ENCODE results near the gene COL18A1. TPM values are rescaled to one million over a fixed set of nuclear protein-coding genes. Genes with fewer than 3 reads are reported as not detected.

The COL18A1 gene
- total RNA-seq, 2 donors from 2014 or later: 117 to 134 TPM

- DNase-seq (ENCODE audit: low spot score): no peak
Measured at GRCh38 chr21:45487161-45487806, 82.3 kb downstream of the COL18A1 start.

GRCh38 chr21:45487891-45488600 is 83.1 kb downstream of the COL18A1 start:
- Histone ChIP-seq H3K27ac (no peak overlapping the region), H3K9me3 (no peaks in the 10 kb centered on the region), H3K4me1 (no peaks in the 10 kb centered on the region), H3K36me3 (peaks cover 25% of the 10 kb centered on the region), H3K4me3 (no peak overlapping the region), H3K27me3 (no peaks in the 10 kb centered on the region)
- no peak for DNase-seq (ENCODE audit: low spot score)
- no peak for TF ChIP-seq CTCF (IDR thresholded peaks at IDR 0.05)

More at GRCh38 chr21:45487161-45487806, 82.3 kb downstream of the COL18A1 start:
- Histone ChIP-seq H3K27ac (no peak overlapping the region), H3K27me3 (no peaks in the 10 kb centered on the region), H3K4me1 (no peaks in the 10 kb centered on the region), H3K4me3 (no peak overlapping the region), H3K36me3 (peaks cover 30% of the 10 kb centered on the region), H3K9me3 (no peaks in the 10 kb centered on the region)
- no peak for TF ChIP-seq CTCF (IDR thresholded peaks at IDR 0.05)

GRCh38 chr21:45488931-45489721 is 84.2 kb downstream of the COL18A1 start:
- no peaks in the 10 kb centered on the region for H3K9me3 ChIP-seq
- no peak overlapping the region for H3K27ac ChIP-seq
- no peak overlapping the region for H3K4me3 ChIP-seq
- no peaks in the 10 kb centered on the region for H3K4me1 ChIP-seq
- peaks cover 22% of the 10 kb centered on the region for H3K36me3 ChIP-seq
- no peak for TF ChIP-seq CTCF (IDR thresholded peaks at IDR 0.05)
- no peak for DNase-seq (ENCODE audit: low spot score)
- H3K27me3 ChIP-seq: no peaks in the 10 kb centered on the region

GRCh38 chr21:45489722-45489982 is 84.7 kb downstream of the COL18A1 start:
- no peak for DNase-seq (ENCODE audit: low spot score)
- Histone ChIP-seq H3K27ac (no peak overlapping the region), H3K4me1 (no peaks in the 10 kb centered on the region), H3K36me3 (peaks cover 22% of the 10 kb centered on the region), H3K4me3 (no peak overlapping the region), H3K27me3 (no peaks in the 10 kb centered on the region), H3K9me3 (no peaks in the 10 kb centered on the region)
- no peak for TF ChIP-seq CTCF (IDR thresholded peaks at IDR 0.05)

- no peaks in the 10 kb centered on the region for H3K9me3 ChIP-seq
- no peak for DNase-seq (ENCODE audit: low spot score)
- H3K27me3 ChIP-seq: no peaks in the 10 kb centered on the region
- H3K4me3 ChIP-seq: no peak overlapping the region
- TF ChIP-seq CTCF (IDR thresholded peaks at IDR 0.05): no peak
- no peaks in the 10 kb centered on the region for H3K4me1 ChIP-seq
- no peak overlapping the region for H3K27ac ChIP-seq
- peaks cover 27% of the 10 kb centered on the region for H3K36me3 ChIP-seq
Measured at GRCh38 chr21:45490049-45490731, 85.2 kb downstream of the COL18A1 start.

Data from right atrium auricular region (tissue), 2 donors.